Liver (tissue), 9 donors: ENCODE measurements around the gene PLCD3. TPM values are rescaled to one million over a fixed set of nuclear protein-coding genes. Genes with fewer than 3 reads are reported as not detected.

ENCODE experiments used
- DNase-seq: peaks from one replicate; pipeline ENCODE4 v3.0.0-alpha.2; 2017; ENCODE audit warnings: low spot score
- H3K27ac ChIP-seq, 2 donors: one replicate each; pipeline ENCODE4 v1.7.0; 2013; ENCODE audit warnings: inconsistent platforms in 2 of 2, low read length in 2 of 2, control low read depth in 1 of 2, low read depth in 1 of 2, mild to moderate bottlenecking in 1 of 2
- H3K27me3 ChIP-seq, 4 donors: one replicate each; pipeline versions ENCODE4 v1.6.1 to v1.7.0; 2013; ENCODE audit warnings: low read length in 3 of 4, inconsistent platforms in 1 of 4, mild to moderate bottlenecking in 1 of 4, moderate library complexity in 1 of 4; ENCODE audit not compliant: control insufficient read depth in 4 of 4, insufficient read depth in 4 of 4
- H3K36me3 ChIP-seq, 4 donors: one replicate each; pipeline versions ENCODE4 v1.6.1 to v1.7.0; 2013; ENCODE audit warnings: low read length in 3 of 4, mild to moderate bottlenecking in 3 of 4, low read depth in 1 of 4, moderate library complexity in 1 of 4; ENCODE audit not compliant: control insufficient read depth in 4 of 4, insufficient read depth in 3 of 4
- H3K4me1 ChIP-seq, 4 donors: one replicate each; pipeline versions ENCODE4 v1.6.1 to v1.7.0; 2013; ENCODE audit warnings: low read length in 3 of 4, mild to moderate bottlenecking in 3 of 4, moderate library complexity in 1 of 4; ENCODE audit not compliant: control insufficient read depth in 4 of 4, insufficient read depth in 4 of 4
- H3K4me3 ChIP-seq, 3 donors: one replicate each; pipeline versions ENCODE4 v1.6.1 to v1.7.0; 2013; ENCODE audit warnings: low read length in 3 of 3, control low read depth in 1 of 3, low read depth in 1 of 3, mild to moderate bottlenecking in 1 of 3
- H3K9ac ChIP-seq, 2 donors: one replicate each; pipeline ENCODE4 v1.7.0; 2013; ENCODE audit warnings: low read length in 2 of 2, mild to moderate bottlenecking in 2 of 2, moderate library complexity in 2 of 2, control low read depth in 1 of 2, low read depth in 1 of 2
- H3K9me3 ChIP-seq, 4 donors: one replicate each; pipeline versions ENCODE4 v1.6.1 to v1.7.0; 2013; ENCODE audit warnings: low read length in 3 of 4; ENCODE audit not compliant: control insufficient read depth in 4 of 4
- EGR1 ChIP-seq, 2 donors: IDR thresholded peaks; 2 replicates each; pipeline ENCODE4 v1.6.1; 2016 to 2018; ENCODE audit warnings: antibody characterized with exemption in 2 of 2, low read depth in 2 of 2
- FOXA1 ChIP-seq: IDR thresholded peaks from 2 replicates; pipeline ENCODE4 v1.6.1; 2016; ENCODE audit warnings: antibody characterized with exemption
- FOXA2 ChIP-seq: IDR thresholded peaks from 2 replicates; pipeline ENCODE4 v1.6.1; 2016; ENCODE audit warnings: antibody characterized with exemption
- HNF4A ChIP-seq, 2 donors: conservative IDR thresholded peaks; 2 replicates each; pipeline ENCODE4 v1.6.1; 2016; ENCODE audit warnings: antibody characterized with exemption in 2 of 2, mild to moderate bottlenecking in 2 of 2
- HNF4G ChIP-seq: IDR thresholded peaks from 2 replicates; pipeline ENCODE4 v1.6.1; 2016; ENCODE audit warnings: antibody characterized with exemption
- JUND ChIP-seq, 2 donors: IDR thresholded peaks; 2 replicates each; pipeline ENCODE4 v1.6.1; 2016; ENCODE audit warnings: antibody characterized with exemption in 2 of 2
- NR2F2 ChIP-seq: IDR thresholded peaks from 2 replicates; pipeline ENCODE4 v1.6.1; 2016; ENCODE audit warnings: antibody characterized with exemption
- RAD21 ChIP-seq, 2 donors: IDR thresholded peaks; 2 replicates each; pipeline ENCODE4 v1.6.1; 2016; ENCODE audit warnings: antibody characterized with exemption in 2 of 2, mild to moderate bottlenecking in 2 of 2
- RXRA ChIP-seq, 2 donors: IDR thresholded peaks; 2 replicates each; pipeline ENCODE4 v1.6.1; 2017 to 2018; ENCODE audit warnings: antibody characterized with exemption in 2 of 2, mild to moderate bottlenecking in 1 of 2
- TAF1 ChIP-seq: conservative IDR thresholded peaks from 2 replicates; pipeline ENCODE4 v1.6.1; 2016; ENCODE audit warnings: antibody characterized with exemption, mild to moderate bottlenecking
- YY1 ChIP-seq: IDR thresholded peaks from 2 replicates; pipeline ENCODE4 v1.6.1; 2016; ENCODE audit warnings: antibody characterized with exemption, mild to moderate bottlenecking
- WGBS: extraction: QIAGEN DNeasy Blood & Tissue Kit; methylation state at CpG from one replicate; pipeline ENCODE4 v1.1.7; 2013; 5-methylcytosine and 5-hydroxymethylcytosine counted together
- polyA plus RNA-seq, 2 donors: library from polyadenylated mRNA; stranded (reverse) in 1 of 2; unstranded in 1 of 2; fragments of 200-250 nt in 1 of 2; fragments of >200 nt in 1 of 2; fragmentation: Nextera tagmentation in 1 of 2; extraction: Ambion mirVana in 1 of 2; gene quantifications; one replicate each; pipeline versions ENCODE4 v1.2.1 to v1.2.3, GENCODE V29; 2013 to 2015
- total RNA-seq, 2 donors: library from RNA; depleted of rRNA; stranded (reverse); fragments of >200 nt; gene quantifications; one replicate each; pipeline ENCODE4 v1.2.3, GENCODE V29; 2014
- TF ChIP-seq, protein P1 (sequence below): IDR thresholded peaks from 2 replicates; pipeline ENCODE4 v1.6.1; 2016; ENCODE audit warnings: antibody characterized with exemption
- TF ChIP-seq, protein P2 (sequence below): IDR thresholded peaks from 2 replicates; pipeline ENCODE4 v1.6.1; 2016; ENCODE audit warnings: antibody characterized with exemption, mild to moderate bottlenecking
- TF ChIP-seq, protein P3 (sequence below): fragments of 150-350 bp; IDR thresholded peaks from 2 replicates; pipeline ENCODE4 v1.5.1; 2017; ENCODE audit warnings: improper control_type of control experiment, low read depth, low read length; ENCODE audit not compliant: missing input control
- donor health status: healthy.
- donor health status: healthy.
- donor health status: healthy.
- donor health status: healthy.
- donor health status: healthy.

The PLCD3 gene
- total and polyA plus RNA-seq, 4 donors = 0.28 to 2.3 (median 1.4) TPM

DNA sequence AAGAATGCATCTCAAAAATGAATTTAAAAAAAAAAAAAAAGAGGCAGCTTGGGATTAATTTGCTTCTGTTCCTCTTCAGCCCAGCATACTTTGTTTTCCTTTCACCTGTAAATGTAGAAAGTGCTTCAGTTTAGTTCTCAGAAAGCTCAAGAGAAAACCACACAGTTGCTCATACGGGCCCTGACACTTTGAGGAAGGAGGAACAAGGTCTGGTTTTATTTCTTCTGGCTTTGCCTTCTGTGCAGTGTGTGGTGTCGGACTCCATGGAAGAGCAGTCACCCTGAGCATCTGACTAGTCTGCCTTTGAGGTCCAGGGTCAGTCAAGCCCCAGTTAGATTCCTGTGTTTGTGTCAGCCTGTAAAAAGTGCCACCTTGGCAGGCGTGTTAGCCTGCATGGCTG lies 43.6 kb downstream of the PLCD3 start:
- DNase-seq = no peak
- peak overlapping the region; percentile 87 to 96 for H3K27ac ChIP-seq
- no peaks in the 10 kb centered on the region for H3K27me3 ChIP-seq
- peaks cover 3 to 37% (median 12%) of the 10 kb centered on the region in 4 donors for H3K36me3 ChIP-seq
- H3K4me3 ChIP-seq = no peak overlapping the region
- no peaks in the 10 kb centered on the region for H3K9me3 ChIP-seq
- peaks cover 20 to 57% (median 35%) of the 10 kb centered on the region in 4 donors for H3K4me1 ChIP-seq
- TF ChIP-seq NR2F2 (no peak), RAD21 (IDR thresholded peaks at IDR 0.05) (no peak), TAF1 (no peak), YY1 (no peak), FOXA1 (no peak), HNF4G (no peak)
- TF ChIP-seq, protein P1, sequence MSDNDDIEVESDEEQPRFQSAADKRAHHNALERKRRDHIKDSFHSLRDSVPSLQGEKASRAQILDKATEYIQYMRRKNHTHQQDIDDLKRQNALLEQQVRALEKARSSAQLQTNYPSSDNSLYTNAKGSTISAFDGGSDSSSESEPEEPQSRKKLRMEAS = no peak
- WGBS = 91% methylated on average over 3 of the region's 3 CpGs
- H3K9ac ChIP-seq = no peak overlapping the region

DNA sequence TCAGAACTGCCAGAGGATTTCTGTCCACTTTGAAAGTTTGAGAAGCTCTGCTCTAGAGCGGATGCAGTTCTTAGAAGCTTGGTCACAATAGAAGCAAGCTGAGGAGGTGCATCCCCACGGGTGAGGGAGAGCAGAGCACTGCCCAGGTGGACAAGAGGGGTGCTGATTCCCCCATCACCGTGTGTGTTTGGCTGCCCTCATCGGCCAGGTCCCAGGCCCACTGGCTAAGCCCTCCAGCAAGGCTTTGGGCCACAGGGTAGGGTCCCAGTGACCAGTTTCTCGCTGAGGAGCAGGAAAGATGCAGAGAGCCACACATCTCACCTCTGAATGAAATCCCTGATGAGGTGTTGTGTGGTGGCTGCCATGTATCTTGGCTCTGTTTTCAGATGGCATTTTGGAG lies 44.3 kb downstream of the PLCD3 start:
- H3K36me3 ChIP-seq = peaks cover 2 to 40% (median 15%) of the 10 kb centered on the region in 4 donors
- H3K4me1 ChIP-seq = peaks cover 17 to 50% (median 29%) of the 10 kb centered on the region in 4 donors
- H3K9me3 ChIP-seq = no peaks in the 10 kb centered on the region
- H3K4me3 ChIP-seq = no peak overlapping the region
- TF ChIP-seq FOXA2 (no peak), HNF4G (no peak), TAF1 (no peak), NR2F2 (no peak), YY1 (no peak), EGR1 (IDR thresholded peaks at IDR 0.05; ENCODE audit: low read depth in 2 of 2) (no peak), HNF4A (conservative IDR thresholded peaks at IDR 0.05) (no peak)
- TF ChIP-seq, protein P1 = no peak
- TF ChIP-seq, protein P2, sequence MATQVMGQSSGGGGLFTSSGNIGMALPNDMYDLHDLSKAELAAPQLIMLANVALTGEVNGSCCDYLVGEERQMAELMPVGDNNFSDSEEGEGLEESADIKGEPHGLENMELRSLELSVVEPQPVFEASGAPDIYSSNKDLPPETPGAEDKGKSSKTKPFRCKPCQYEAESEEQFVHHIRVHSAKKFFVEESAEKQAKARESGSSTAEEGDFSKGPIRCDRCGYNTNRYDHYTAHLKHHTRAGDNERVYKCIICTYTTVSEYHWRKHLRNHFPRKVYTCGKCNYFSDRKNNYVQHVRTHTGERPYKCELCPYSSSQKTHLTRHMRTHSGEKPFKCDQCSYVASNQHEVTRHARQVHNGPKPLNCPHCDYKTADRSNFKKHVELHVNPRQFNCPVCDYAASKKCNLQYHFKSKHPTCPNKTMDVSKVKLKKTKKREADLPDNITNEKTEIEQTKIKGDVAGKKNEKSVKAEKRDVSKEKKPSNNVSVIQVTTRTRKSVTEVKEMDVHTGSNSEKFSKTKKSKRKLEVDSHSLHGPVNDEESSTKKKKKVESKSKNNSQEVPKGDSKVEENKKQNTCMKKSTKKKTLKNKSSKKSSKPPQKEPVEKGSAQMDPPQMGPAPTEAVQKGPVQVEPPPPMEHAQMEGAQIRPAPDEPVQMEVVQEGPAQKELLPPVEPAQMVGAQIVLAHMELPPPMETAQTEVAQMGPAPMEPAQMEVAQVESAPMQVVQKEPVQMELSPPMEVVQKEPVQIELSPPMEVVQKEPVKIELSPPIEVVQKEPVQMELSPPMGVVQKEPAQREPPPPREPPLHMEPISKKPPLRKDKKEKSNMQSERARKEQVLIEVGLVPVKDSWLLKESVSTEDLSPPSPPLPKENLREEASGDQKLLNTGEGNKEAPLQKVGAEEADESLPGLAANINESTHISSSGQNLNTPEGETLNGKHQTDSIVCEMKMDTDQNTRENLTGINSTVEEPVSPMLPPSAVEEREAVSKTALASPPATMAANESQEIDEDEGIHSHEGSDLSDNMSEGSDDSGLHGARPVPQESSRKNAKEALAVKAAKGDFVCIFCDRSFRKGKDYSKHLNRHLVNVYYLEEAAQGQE = no peak
- H3K27me3 ChIP-seq = no peaks in the 10 kb centered on the region
- H3K27ac ChIP-seq = peak overlapping the region; percentile 87 to 96
- 75% methylated on average over 5 of the region's 5 CpGs for WGBS
- no peak for DNase-seq
- H3K9ac ChIP-seq = no peak overlapping the region

DNA sequence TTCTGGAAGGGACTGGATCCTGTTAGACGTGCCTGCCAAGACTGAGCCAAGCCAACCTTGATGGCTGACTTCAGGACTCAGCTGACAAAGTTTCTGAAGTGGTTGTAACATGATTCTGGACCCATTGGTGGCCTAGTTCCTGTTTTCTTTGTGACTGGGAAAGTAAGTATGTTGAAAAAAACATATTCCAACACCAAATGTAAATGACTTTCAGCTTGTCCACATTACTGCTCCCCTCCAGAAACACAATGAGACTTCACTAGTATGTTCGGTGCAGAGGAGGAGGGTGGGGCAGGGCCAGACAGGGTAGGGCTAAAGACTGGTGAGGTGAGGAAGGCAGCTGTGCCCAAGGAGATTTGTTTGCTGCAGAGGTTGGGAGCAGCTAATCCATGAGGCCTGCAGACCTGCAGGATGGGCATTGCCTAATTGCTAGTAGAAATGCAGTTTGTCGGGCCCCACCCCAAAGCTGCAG lies 44.8 kb downstream of the PLCD3 start:
- 25% methylated on average over 3 of the region's 3 CpGs for WGBS
- Histone ChIP-seq H3K4me3 (no peak overlapping the region), H3K27ac (peak overlapping the region; percentile 87 to 96), H3K9ac (peak overlapping the region in 1 of 2 donors; percentile 28), H3K4me1 (peaks cover 17 to 45% (median 27%) of the 10 kb centered on the region in 4 donors), H3K27me3 (no peaks in the 10 kb centered on the region), H3K9me3 (no peaks in the 10 kb centered on the region), H3K36me3 (peaks cover 4 to 42% (median 18%) of the 10 kb centered on the region in 4 donors)
- no peak for DNase-seq
- TF ChIP-seq, protein P2 = no peak
- TF ChIP-seq, protein P3, sequence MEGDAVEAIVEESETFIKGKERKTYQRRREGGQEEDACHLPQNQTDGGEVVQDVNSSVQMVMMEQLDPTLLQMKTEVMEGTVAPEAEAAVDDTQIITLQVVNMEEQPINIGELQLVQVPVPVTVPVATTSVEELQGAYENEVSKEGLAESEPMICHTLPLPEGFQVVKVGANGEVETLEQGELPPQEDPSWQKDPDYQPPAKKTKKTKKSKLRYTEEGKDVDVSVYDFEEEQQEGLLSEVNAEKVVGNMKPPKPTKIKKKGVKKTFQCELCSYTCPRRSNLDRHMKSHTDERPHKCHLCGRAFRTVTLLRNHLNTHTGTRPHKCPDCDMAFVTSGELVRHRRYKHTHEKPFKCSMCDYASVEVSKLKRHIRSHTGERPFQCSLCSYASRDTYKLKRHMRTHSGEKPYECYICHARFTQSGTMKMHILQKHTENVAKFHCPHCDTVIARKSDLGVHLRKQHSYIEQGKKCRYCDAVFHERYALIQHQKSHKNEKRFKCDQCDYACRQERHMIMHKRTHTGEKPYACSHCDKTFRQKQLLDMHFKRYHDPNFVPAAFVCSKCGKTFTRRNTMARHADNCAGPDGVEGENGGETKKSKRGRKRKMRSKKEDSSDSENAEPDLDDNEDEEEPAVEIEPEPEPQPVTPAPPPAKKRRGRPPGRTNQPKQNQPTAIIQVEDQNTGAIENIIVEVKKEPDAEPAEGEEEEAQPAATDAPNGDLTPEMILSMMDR = no peak
- TF ChIP-seq HNF4G = no peak
- TF ChIP-seq HNF4A (conservative IDR thresholded peaks at IDR 0.05) = peak in 1 of 2 donors; percentile 2
- no peak for TF ChIP-seq JUND (IDR thresholded peaks at IDR 0.05)
- TF ChIP-seq RXRA (IDR thresholded peaks at IDR 0.05) = no peak
